HG02588 (cell line): ENCODE measurements around the gene LYPD6B.

Experiments
- ATAC-seq: cut with Tn5 transposase; IDR thresholded peaks from one replicate; pipeline ENCODE4 v1.9.1; 2021; ENCODE audit warnings: mild to moderate bottlenecking, moderate library complexity; ENCODE audit not compliant: unreplicated experiment

The LYPD6B gene

GRCh38 chr2:149155196-149155969 lies 116.9 kb downstream of the LYPD6B start:
- ATAC-seq, result no peak

DNA sequence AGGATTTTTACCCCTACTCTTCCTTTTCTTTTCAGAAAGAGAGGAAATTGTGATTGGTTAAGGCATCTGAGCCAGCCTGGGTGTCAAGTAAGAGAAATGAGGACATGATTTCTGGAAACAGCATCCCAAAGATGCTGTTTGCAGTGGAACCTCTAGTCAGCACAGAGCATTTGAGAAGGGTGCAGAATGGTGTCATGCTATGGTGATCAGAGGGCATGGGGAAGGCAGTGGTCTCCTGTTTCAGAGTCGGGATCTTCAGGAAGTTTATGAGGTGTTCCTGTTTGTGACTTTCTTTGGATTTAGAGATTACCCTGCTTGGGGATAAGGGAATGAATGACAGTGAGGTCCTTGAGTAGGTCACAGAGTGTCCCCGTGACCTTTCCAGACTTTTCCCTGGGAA lies 117.5 kb downstream of the LYPD6B start:
- ATAC-seq, result no peak

- ATAC-seq, result no peak
These were observed 118.7 kb downstream of the LYPD6B start for GRCh38 chr2:149156971-149157740.

- no peak for ATAC-seq
These were observed 120.5 kb downstream of the LYPD6B start for GRCh38 chr2:149158957-149159356.

- no peak for ATAC-seq
These were observed 121.7 kb downstream of the LYPD6B start for GRCh38 chr2:149160195-149160594.

DNA sequence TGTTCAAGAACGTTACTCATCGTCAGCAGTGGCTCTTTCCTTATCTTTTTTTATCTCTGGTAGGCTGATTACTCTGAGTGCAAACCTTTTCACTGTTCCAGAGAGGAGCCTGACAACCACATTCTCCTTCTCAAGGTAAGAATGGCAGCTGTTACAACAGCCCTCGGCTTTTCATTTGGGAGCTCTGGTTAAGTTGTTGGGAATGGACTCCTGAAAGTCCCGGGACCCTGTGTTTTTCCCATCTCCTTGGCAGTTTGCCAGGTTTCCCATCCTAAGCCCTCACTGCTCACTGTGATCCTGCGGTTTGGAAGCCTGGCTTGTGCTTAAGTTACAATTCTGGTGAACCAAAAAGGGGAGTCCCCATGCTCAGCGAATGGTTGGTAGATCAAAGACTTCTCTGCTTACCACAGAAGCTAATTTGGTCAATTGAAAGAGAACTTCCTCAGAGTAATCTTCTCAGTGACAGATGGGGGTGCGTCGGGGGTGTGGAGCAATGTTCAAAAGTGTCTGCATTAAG lies 122.3 kb downstream of the LYPD6B start:
- ATAC-seq, result peak; percentile 87

DNA sequence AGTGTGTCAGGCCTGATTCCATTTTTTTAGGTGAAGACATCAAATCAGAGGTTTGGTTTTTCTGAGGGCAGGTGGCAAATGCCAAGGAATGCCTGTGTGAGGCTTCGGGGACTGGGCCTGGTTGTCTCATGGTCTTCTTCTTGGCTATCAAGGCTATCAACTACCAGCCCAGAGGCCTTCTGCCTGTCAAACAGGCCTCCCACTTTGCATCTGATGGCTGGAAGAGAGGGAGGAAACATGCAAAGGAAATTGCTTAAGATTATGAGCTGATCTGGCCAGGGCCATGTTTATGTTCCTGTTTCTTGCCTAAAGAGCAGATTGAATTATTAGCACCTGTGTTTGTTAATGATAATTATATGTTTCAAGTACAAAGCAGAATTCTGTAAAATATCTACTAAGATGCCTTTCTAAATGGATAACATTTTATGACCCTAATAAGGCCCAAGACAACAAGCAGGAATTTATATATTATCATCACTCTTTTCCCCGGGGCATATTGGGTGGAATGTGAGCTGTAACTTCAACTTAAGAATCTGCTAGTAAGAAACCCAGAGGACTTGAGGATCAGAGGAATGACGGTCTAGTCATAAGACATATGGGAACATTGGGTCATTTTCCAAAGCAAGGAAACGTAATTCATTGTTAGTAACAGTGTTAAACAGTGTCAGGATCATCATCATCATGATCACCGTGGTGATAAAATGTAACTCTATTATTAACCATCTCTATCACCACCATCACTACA lies 123.2 kb downstream of the LYPD6B start:
- ATAC-seq, result no peak

GRCh38 chr2:149164296-149164695 lies 125.8 kb downstream of the LYPD6B start:
- no peak for ATAC-seq

GRCh38 chr2:149164827-149165226 lies 126.3 kb downstream of the LYPD6B start:
- no peak for ATAC-seq

DNA sequence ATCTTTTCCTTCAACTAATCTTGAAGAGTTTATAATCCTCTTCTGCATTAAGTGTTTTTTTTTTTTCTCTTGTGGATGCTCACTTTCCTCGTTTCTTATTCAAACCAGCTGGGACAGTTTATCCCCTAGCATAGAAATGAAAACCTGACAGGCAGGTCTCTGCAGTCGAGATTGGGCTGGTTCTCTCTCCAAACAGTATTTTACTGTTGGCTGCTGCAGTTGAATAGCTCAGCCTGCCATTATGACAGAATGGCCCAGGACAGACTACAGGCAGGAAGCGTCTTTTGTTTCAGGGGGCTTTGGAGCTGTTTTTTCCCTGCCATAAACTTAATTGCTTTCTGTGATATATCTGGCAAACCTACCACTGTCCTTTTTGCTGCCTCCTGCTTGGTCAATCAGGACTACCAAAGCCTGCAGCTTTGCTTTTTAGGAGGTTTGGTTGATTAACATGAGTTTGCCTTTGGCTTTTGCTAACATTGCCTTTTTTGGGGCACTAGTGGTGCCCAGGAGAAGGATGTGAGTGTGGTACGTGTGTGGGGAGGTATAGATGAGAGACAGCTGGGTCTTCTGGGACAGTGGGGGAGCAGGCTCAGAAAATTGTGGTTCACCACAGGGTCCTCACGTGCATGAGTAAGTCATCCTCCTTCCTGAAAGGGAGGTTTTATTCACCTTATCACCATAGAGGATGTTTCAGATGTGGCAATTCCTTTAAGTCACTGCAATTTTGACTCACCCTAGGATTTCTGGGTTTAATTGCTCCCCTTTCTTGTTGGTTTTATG lies 128.7 kb downstream of the LYPD6B start:
- no peak for ATAC-seq

- no peak for ATAC-seq
These were observed 129.4 kb downstream of the LYPD6B start for GRCh38 chr2:149167941-149168340.

DNA sequence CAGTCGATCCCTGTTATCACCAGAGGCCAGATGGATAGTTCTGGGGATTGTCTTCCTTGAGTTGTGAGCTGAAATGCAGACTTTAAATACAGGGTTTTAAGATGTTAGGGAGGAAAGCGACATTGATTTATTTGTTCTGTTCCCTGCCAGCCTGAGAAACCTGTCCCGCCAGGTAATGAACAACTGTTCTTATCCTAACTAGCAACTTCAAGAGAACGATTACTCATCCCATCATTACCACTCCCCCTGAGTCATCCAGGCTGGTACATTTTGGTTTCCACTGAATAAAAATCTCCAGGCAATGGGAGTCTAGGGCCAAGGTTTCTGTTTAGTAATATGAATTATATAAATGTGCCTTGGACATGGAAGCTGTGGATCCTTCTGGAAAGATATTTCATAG lies 131.2 kb downstream of the LYPD6B start:
- no peak for ATAC-seq

DNA sequence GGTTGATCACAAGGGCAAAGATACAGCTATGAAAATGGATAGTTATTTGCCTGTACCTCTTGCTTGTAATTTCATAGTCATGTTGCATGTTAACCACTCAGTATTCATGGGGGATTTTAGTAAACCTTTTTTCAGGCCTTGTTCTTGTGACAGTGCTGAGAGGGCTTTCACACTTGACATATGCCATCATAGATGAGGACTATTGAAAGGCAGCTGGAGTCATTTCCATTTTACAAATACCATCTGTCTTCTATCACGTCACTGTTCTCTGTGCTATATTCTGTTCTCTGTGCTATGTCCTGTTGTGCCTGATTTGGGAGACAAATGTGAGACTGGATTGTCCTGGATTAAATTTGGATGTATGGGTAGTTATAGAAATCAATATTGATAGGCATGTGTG lies 131.7 kb downstream of the LYPD6B start:
- ATAC-seq, result no peak

DNA sequence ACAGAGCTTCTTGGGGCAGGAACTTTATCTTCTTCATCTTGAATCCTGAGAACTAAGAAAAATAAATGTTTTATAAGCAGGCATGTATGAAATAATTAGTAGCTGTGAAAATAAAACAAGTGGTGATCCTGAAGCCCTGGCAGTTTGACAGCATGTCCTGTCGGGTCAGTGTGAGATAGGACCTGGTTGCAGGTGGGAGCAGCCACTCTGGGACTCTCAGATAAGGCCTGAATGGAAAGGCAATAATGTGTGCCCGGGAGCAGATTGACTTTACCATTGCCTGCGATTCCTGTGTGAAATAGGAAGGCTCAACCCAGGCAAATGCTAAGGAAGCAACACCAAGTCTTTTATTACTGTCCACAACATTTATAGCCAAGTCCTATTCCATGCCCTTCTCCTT lies 132.4 kb downstream of the LYPD6B start:
- ATAC-seq, result no peak

GRCh38 chr2:149173220-149173619 lies 134.7 kb downstream of the LYPD6B start:
- no peak for ATAC-seq

DNA sequence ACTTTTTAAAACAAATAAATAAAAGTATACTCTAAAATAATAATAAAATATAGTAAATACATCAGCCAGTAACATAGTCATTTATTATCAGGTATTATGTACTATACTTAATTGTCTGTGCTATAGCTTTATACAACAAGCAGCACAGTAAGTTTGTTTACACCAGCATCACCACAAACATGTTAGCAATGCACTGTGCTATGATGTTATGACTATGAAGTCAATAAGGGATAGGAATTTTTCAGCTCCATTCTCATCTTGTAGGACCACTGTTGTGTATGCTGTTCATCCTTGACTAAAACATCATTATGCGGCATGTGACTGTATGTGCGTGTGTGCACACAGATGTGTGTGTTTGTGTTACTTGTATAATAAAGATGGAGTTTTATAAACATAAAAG lies 137.5 kb downstream of the LYPD6B start:
- ATAC-seq, result no peak

- no peak for ATAC-seq
These were observed 140.1 kb downstream of the LYPD6B start for GRCh38 chr2:149178612-149179011.

GRCh38 chr2:149180226-149180875 lies 141.9 kb downstream of the LYPD6B start:
- ATAC-seq, result no peak

DNA sequence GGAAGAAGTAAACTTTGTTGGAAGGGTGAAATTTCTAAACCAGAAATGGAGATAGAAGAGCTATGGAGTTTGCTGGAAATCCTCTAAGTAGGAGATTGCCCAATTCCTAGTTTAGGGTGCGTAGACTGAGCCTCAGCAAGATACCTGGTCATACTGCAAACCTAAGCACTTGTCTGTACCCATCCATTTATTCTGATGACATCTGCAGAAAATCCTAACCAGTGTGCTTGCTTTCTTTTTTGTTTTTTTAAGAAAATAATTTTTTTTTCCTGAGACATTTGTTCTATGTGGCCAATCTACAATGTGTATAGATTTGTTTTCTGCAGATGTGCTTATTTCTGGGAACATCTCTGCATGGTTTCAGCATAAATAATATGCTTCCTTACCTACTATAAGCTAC lies 144.7 kb downstream of the LYPD6B start:
- ATAC-seq, result no peak

GRCh38 chr2:149184991-149185390 lies 146.5 kb downstream of the LYPD6B start:
- no peak for ATAC-seq
